HepG2 (cell line): Measurements from ENCODE around the gene NUDT22. TPM values are rescaled to one million over a fixed set of nuclear protein-coding genes. Genes with fewer than 3 reads are reported as not detected.

Source experiments
- AKAP8 ChIP-seq: sonication (generic); formaldehyde crosslinking; IDR thresholded peaks from 2 replicates; pipeline ENCODE4 v1.5.1; 2020; ENCODE audit warnings: mild to moderate bottlenecking, missing genetic modification reagents
- ATF4 ChIP-seq, 2 experiments: fragments of 450-650 bp in 1 of 2; sonication (generic) in 1 of 2; formaldehyde crosslinking; IDR thresholded peaks; 2 replicates each; pipeline versions ENCODE4 v1.5.0 to v1.8.0; 2020 to 2022; ENCODE audit warnings: mild to moderate bottlenecking in 1 of 2, missing genetic modification reagents in 1 of 2
- GMEB2 ChIP-seq: IDR thresholded peaks from 2 replicates; pipeline ENCODE4 v1.6.1; 2016; ENCODE audit warnings: missing biosample characterization, missing genetic modification reagents, low read depth
- HDAC1 ChIP-seq: sonication (generic); formaldehyde crosslinking; IDR thresholded peaks from 2 replicates; pipeline ENCODE4 v1.5.1; 2020; ENCODE audit warnings: mild to moderate bottlenecking, missing genetic modification reagents
- HIVEP1 ChIP-seq: sonication (generic); formaldehyde crosslinking; IDR thresholded peaks from 2 replicates; pipeline ENCODE4 v1.4.0; 2020; ENCODE audit warnings: mild to moderate bottlenecking, missing genetic modification reagents
- MED13 ChIP-seq: sonication (generic); formaldehyde crosslinking; IDR thresholded peaks from 2 replicates; pipeline ENCODE4 v1.5.0; 2020; ENCODE audit warnings: missing genetic modification reagents
- MEF2D ChIP-seq: sonication (generic); formaldehyde crosslinking; IDR thresholded peaks from 2 replicates; pipeline ENCODE4 v1.5.1; 2020; ENCODE audit warnings: mild to moderate bottlenecking, missing genetic modification reagents
- MYPOP ChIP-seq: sonication (generic); formaldehyde crosslinking; IDR thresholded peaks from 2 replicates; pipeline ENCODE4 v1.8.1; 2023; ENCODE audit warnings: mild to moderate bottlenecking, moderate library complexity, missing genetic modification reagents
- NPAS2 ChIP-seq: sonication (generic); formaldehyde crosslinking; IDR thresholded peaks from 2 replicates; pipeline ENCODE4 v1.8.0; 2022; ENCODE audit warnings: mild to moderate bottlenecking, missing genetic modification reagents, borderline replicate concordance
- TBX2 ChIP-seq: sonication (generic); formaldehyde crosslinking; IDR thresholded peaks from 2 replicates; pipeline ENCODE4 v1.5.0; 2020; ENCODE audit warnings: missing genetic modification reagents, mild to moderate bottlenecking, borderline replicate concordance
- ZC3H4 ChIP-seq: sonication (generic); formaldehyde crosslinking; IDR thresholded peaks from 2 replicates; pipeline ENCODE4 v1.4.0; 2020; ENCODE audit warnings: missing genetic modification reagents, borderline replicate concordance
- ZNF264 ChIP-seq: sonication (generic); formaldehyde crosslinking; IDR thresholded peaks from 2 replicates; pipeline ENCODE4 v1.4.0; 2020; ENCODE audit warnings: missing genetic modification reagents
- ZNF670 ChIP-seq: sonication (generic); formaldehyde crosslinking; IDR thresholded peaks from 2 replicates; pipeline ENCODE4 v1.8.0; 2022; ENCODE audit warnings: mild to moderate bottlenecking, missing genetic modification reagents, borderline replicate concordance
- ZNF713 ChIP-seq: sonication (generic); formaldehyde crosslinking; IDR thresholded peaks from 2 replicates; pipeline ENCODE4 v1.4.0; 2020; ENCODE audit warnings: mild to moderate bottlenecking, missing genetic modification reagents
- ZNF770 ChIP-seq: sonication (generic); formaldehyde crosslinking; IDR thresholded peaks from 2 replicates; pipeline ENCODE4 v1.5.0; 2020; ENCODE audit warnings: mild to moderate bottlenecking, missing genetic modification reagents
- ZNF800 ChIP-seq: sonication (generic); formaldehyde crosslinking; IDR thresholded peaks from 2 replicates; pipeline ENCODE4 v1.4.0; 2020; ENCODE audit warnings: missing genetic modification reagents
- polyA plus RNA-seq, 8 experiments: library from polyadenylated mRNA; depleted of rRNA in 3 of 8; stranded (reverse) in 7 of 8; unstranded in 1 of 8; fragments of >200 nt; fragmentation: Illumina TruSeq in 4 of 8; extraction: Trizol in 4 of 8; gene quantifications; 2 replicates each; pipeline versions ENCODE4 v1.2.1 to v1.2.3, GENCODE V29; 2011 to 2016; ENCODE audit warnings: low read depth in 4 of 8, missing spikeins in 1 of 8, mixed read lengths in 1 of 8; ENCODE audit not compliant: insufficient read depth in 1 of 8
- total RNA-seq, 5 experiments: library from RNA; depleted of rRNA; stranded (reverse); fragments of >200 nt; fragmentation: Illumina TruSeq; extraction: Trizol; gene quantifications; 2 replicates each; pipeline ENCODE4 v1.2.3, GENCODE V29; 2016; ENCODE audit warnings: low read depth in 1 of 5

NUDT22 gene
- total and polyA plus RNA-seq, 2 of the 13 experiments (the other 11 are each of a cell fraction or from before 2014, with no cell fraction given), result 33.5 to 39.8 TPM

GRCh38 chr11:64240435-64241240 is 14.6 kb downstream of the NUDT22 start, which contains the start of gene FKBP2 (continued):
- TF ChIP-seq ZNF800 (CRISPR knock-in tag) (0 out of 2 replicates have a peak, but pooled peaks have one; percentile 64), ZNF670 (CRISPR knock-in tag) (peak; percentile 56; the same call in 1 of the 2 replicates), ZNF770 (CRISPR knock-in tag) (no peak), TBX2 (CRISPR knock-in tag) (peak; percentile 67), ZC3H4 (CRISPR knock-in tag) (no peak), MYPOP (CRISPR knock-in tag) (peak; percentile 84), ZNF264 (CRISPR knock-in tag) (peak; percentile 77; the same call in 1 of the 2 replicates), ATF4 (CRISPR knock-in tag; IDR thresholded peaks at IDR 0.05) (peak in 1 of 2 experiments; percentile 36; a peak in 1 of 4 replicates), HIVEP1 (peak; percentile 94), AKAP8 (CRISPR knock-in tag) (peak; percentile 82), GMEB2 (CRISPR knock-in tag) (peak; percentile 56; the same call in 1 of the 2 replicates), MED13 (CRISPR knock-in tag) (0 out of 2 replicates have a peak, but pooled peaks have one; percentile 29), HDAC1 (CRISPR knock-in tag) (peak; percentile 74), ZNF713 (CRISPR knock-in tag) (0 out of 2 replicates have a peak, but pooled peaks have one; percentile 4), NPAS2 (CRISPR knock-in tag) (no peak), MEF2D (CRISPR knock-in tag) (0 out of 2 replicates have a peak, but pooled peaks have one; percentile 25)
